Measurements from ENCODE around the gene DMRTC2.
A peak's percentile ranks its signal among the peaks of the same experiment; 100 is the strongest.

The DMRTC2 gene

DNA sequence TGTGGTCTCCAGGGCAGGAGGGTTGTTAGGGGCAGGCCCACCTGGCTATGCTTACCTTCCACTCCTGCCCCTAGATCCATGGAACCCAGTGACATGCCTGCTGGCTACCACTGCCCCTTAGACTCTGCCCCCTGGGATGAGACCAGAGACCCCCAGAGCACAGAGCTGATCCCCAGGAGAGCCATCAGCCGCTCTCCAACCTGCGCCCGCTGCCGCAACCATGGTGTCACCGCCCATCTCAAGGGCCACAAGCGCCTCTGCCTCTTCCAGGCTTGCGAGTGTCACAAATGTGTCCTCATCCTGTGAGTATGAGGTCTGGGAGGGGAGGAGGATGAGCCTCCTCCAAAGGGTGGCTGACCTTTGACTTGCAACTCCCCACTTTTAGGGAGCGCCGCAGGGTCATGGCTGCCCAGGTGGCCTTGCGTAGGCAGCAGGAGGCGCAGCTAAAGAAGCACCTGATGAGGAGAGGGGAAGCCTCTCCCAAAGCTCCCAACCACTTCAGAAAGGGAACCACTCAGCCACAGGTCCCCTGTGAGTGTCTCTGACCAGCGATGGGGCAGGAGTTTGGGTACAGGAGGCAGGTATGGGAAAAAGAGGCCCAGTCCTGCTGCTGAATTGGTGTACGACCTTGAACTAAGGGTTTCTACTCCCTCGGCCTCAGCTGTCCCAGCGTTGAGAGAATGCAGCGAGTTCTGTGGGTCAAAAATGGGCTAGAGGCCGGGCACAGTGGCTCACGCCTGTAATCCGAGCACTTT, 2.7 kb downstream of the DMRTC2 start:
- FAIRE-seq = no peak

GRCh38 chr19:41848666-41849065, 3.8 kb downstream of the DMRTC2 start:
- no peak for FAIRE-seq

DNA sequence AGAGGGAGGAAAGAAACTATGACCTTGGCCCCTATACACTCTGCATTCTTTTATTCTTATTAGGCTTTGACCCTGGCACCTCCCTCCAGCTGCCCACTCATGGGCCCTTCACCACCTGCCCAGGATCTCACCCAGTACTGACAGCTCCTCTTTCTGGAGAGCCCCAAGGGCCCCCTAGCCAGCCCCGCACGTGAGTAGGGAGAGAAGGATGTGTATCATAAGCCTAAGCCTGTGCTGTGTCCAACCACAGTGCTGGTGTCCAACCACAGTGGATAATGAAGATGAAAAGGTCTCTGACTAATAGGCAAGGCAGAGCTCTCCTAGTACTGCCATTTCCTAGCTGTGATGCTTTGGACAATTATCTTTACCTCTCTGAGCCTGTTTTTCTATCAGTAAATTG, 4.2 kb downstream of the DMRTC2 start:
- FAIRE-seq = no peak

DNA sequence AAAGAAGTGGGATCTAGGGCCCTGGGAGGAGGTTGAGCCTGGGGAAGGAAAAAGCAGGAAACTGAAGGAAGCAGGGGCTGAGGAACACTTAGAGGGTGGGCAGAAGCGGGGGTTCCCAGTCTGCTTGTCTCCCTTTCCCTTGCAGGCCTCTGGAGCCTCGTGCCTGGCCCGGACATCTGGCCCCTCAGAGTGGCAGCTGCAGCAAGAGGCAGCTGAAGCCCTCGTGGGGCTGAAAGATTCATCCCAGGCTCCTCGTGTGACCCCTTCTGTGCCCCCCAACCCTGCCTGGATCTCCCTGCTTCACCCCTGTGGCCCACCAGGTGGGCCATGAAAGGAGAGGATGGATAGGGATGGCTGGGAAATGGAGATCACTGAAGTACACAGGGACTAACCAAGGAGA, 5.5 kb downstream of the DMRTC2 start:
- FAIRE-seq = no peak

DNA sequence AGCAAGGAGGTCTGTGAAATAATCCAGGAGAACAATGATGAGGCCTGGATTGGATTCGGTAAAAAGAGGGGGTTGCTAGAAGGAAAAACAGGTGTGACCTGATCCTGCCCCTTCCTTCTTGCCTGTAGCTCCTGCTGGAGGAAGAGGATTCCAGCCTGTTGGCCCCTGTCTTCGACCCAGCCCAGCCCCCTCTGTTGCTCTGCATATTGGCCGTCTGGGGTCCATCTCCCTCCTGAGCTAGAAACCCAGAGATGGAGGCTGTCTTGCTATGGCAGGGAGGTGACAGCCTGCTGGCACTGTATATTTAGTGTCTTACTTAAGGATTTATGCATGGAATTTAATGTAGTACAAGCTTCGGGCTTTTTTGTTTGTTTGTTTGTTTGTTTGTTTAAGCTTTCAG, 6.6 kb downstream of the DMRTC2 start:
- no peak for FAIRE-seq

- no peak for FAIRE-seq
Measured at GRCh38 chr19:41853344-41853743, 8.5 kb downstream of the DMRTC2 start.

DNA sequence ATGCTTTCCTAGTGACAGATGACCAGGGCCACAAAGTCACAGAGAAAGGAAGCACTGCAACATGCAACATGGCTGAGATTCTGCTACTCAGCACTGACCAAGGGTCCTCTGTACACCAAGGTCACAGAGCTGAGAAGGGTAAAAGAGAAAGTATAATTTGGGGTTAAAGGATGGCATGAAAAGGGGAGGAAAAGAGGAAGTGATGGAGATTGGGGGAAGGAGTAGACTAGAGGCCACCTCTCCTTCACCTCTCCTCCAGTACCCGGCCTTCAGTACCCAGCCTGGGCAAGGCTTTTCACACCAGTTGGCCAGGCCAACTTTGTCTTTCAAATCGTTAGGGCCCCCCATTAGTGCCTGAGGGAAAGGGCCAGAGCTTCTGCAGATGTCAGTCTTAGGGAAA, 8.9 kb downstream of the DMRTC2 start:
- no peak for FAIRE-seq

DNA sequence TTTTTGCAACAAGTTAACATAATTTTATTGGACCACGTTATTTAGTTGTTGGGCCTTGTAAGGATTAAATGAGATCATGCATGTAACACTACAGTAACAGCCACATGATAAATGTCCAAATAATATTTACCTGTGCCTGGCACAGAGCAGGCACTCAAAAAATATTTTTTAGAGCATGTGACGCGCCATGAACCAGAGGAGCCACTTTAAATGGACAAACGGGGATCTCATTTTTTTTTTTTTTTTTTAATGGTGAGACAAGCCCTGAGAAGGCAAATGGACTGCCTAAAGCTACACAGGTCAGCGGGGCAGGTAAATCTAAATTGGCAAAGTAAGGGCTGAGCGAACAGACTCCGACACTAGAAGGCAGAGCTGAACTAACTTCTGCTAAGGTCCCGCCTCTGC, 14.4 kb downstream of the DMRTC2 start:
- no peak for FAIRE-seq

GRCh38 chr19:41859618-41860418, 15.0 kb downstream of the DMRTC2 start, which contains the start of gene RPS19:
TSS of gene RPS19 (plus strand) at chr19:41860255. CDS start at chr19:41860775, 520 bp downstream.
- FAIRE-seq = peak; percentile 95

DNA sequence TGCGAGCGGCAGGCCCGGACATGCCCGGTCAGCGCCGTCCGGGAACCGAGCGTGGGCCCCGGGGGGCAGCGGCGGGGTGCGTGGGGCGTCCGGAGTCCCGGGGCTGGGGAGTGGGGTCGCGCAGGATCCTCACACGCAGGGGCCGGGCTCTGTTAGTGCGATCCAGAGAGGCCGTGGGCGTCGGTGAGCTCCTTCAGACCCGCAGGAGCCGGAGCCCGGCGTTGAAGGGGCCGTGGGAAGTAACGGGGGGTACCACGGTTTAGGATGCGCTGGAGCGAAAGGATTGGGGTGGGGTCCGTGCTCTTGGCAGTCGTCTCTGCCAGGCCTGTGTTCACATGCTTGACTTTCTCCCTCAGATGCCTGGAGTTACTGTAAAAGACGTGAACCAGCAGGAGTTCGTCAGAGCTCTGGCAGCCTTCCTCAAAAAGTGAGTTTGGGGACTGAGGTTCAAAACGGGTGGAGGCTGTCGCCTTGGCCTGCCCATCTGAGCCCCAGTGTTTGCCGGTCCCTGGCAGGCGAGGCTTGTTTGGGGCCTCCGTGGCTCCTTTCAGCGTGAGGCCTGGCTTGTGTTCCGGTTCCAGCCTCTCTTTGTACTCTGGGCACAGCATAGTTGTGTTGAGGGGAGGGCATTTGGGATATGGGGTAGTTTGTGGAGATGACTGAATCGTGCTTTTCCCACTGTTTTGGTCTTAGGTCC, 15.7 kb downstream of the DMRTC2 start:
- no peak for FAIRE-seq

GRCh38 chr19:41861116-41861768, 16.4 kb downstream of the DMRTC2 start:
- no peak for FAIRE-seq

GRCh38 chr19:41861846-41862245, 17.0 kb downstream of the DMRTC2 start:
- no peak for FAIRE-seq

DNA sequence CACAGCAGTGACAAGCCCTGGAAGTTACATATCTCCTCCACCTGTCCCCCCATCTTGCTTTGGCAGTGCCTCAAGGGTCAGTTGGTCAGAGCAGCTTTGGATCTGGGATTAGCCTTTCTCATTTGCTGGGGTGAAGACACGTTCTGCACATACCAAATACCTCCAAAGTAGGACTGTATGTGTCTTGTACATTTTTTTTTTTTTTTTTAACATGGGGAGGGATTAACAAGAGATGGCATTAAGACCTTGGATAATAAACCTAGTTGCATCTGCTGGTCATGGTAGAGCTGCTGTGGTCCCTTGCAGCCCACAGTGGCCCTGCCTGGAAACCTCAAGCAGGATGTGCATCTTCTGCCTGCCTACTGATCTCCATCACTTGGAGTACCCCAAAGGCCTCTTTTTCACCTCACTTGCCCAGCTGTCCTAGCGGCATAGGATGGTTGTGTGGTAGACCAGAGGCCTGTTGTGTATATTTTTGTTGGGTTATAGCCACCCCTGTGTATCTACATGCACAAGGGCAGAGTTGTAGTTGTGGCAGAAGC, 17.7 kb downstream of the DMRTC2 start:
- FAIRE-seq = no peak

- FAIRE-seq = no peak
Measured at GRCh38 chr19:41863209-41863931, 18.5 kb downstream of the DMRTC2 start.

- no peak for FAIRE-seq
Measured at GRCh38 chr19:41864374-41864773, 19.5 kb downstream of the DMRTC2 start.

DNA sequence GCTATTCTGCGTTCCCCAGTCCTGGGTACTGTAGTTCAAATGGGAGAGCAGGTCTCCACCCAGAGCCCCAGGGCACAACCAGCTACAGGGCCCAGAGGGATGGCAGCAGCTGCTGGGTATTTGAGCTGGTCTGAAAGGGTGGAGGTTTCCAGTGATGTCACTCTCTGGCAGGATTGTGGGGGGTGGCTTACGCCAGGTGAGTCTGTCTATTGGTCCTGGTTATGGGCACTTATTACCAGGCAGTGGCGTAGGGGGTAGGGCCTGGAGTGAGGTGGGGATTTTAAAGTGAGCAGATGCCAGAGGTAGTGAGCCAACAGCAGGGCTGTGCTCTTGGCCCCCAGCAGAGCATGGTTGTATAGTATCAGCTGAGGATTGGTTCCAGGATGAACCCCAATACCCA, 21.4 kb downstream of the DMRTC2 start:
- FAIRE-seq = no peak

DNA sequence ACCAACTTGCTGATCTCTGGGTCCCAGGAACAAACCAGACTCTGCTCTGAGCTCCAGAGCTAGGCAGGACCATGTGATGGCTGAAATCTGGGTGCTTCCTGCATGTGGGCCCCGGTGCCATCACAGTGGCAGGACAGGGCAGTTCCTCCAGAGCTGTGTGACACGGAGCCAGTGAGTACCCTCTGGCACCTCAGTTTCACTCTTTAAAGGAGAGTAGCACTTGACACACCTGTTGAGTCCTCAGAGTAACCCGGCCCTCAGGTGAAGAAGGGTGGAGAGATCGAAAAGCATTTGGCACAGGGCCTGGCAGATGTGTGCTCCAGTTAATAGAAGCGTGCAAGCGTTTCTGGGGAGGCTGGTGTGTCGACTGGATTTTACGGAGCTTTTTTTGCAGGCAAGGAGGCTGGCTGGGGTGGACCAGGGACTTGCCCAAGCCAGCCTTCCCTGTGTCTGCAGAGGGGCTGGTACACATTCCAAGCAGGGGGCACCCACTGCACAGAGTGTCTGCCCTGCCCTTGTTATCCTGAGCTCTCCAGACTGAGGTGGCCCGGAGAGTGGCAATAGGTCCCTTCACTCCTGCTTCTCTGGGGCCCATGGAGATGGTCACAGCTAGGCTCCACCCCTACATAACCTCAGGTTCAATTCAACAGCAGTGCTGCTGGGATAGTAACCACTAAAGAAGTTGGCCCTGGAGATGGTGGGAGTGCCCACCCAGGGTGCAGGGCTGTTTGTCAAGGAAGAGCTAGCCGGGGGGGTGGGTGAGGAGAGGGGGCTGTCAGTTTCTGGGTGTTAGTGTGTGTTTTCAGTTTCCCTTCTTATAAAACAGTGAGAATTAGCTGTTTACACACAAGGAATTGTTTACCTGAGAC, 23.5 kb downstream of the DMRTC2 start:
- FAIRE-seq = no peak

DNA sequence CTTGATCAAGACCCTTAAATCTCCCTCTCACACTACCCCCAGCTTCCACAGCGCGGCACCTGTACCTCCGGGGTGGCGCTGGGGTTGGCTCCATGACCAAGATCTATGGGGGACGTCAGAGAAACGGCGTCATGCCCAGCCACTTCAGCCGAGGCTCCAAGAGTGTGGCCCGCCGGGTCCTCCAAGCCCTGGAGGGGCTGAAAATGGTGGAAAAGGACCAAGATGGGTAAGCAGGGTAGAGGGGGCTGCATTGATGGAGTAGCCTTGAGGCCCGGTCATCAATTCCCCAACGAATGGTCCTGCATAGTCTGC, 24.1 kb downstream of the DMRTC2 start:
- no peak for FAIRE-seq

- no peak for FAIRE-seq
Measured at GRCh38 chr19:41869374-41869955, 24.6 kb downstream of the DMRTC2 start.

GRCh38 chr19:41870401-41870873, 25.6 kb downstream of the DMRTC2 start:
- peak; percentile 26 for FAIRE-seq

All from TTC549 (cell line).